Fibroblast of mammary gland (primary cell): ENCODE results near the gene FAM184A.

ENCODE experiments used
- DNase-seq: peaks from one replicate; pipeline ENCODE4 v3.0.0-alpha.2; 2010; ENCODE audit warnings: low read depth
- H3K4me3 ChIP-seq: 2 replicates; pipeline ENCODE4 v1.5.1; 2011; ENCODE audit warnings: low read depth, mild to moderate bottlenecking, low read length, moderate library complexity; ENCODE audit not compliant: control insufficient read depth
- TF ChIP-seq, protein P1 (sequence below): conservative IDR thresholded peaks from 2 replicates; pipeline ENCODE4 v1.5.1; 2011; ENCODE audit warnings: low read depth, low read length, inconsistent platforms; ENCODE audit not compliant: control insufficient read depth, insufficient read depth

Gene FAM184A

DNA sequence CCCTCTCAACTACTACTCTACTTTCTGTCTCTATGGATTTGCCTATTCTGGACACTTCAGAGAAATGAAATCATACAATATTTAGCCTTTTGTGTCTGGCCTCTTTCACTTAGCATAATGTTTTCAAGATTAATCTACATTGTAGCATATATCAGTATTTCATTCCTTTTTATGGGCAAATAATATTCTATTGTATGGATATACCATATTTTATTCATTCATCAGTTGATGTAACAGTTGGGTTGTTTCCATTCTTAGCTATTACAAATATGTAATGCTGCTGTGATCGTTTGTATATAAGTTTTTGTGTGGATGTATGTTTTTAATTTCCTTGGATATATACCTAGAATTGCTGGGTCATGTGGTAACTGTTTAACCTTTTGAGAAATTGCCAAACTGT is 23.4 kb downstream of the FAM184A start:
- TF ChIP-seq, protein P1, sequence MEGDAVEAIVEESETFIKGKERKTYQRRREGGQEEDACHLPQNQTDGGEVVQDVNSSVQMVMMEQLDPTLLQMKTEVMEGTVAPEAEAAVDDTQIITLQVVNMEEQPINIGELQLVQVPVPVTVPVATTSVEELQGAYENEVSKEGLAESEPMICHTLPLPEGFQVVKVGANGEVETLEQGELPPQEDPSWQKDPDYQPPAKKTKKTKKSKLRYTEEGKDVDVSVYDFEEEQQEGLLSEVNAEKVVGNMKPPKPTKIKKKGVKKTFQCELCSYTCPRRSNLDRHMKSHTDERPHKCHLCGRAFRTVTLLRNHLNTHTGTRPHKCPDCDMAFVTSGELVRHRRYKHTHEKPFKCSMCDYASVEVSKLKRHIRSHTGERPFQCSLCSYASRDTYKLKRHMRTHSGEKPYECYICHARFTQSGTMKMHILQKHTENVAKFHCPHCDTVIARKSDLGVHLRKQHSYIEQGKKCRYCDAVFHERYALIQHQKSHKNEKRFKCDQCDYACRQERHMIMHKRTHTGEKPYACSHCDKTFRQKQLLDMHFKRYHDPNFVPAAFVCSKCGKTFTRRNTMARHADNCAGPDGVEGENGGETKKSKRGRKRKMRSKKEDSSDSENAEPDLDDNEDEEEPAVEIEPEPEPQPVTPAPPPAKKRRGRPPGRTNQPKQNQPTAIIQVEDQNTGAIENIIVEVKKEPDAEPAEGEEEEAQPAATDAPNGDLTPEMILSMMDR = no peak
- DNase-seq = no peak
- H3K4me3 ChIP-seq = no peak overlapping the region

DNA sequence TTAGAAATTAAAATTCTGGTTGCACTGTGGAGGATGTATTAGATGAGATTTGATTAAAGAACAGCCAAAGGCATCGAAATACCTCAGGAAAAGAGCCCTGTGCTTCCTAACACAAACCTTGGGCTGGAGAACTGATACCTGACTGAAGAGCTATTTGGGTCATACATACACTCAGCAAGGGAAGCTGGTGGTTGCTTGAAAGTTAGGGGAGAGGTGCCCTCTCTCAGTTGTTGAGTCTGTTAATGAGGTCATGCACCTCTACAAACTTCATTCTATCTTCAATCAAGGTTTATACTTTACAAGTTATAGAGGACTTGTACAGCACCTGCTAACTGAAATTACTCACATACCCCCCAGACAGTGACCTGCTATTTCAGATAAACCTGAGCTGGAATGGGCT is 25.5 kb downstream of the FAM184A start:
- H3K4me3 ChIP-seq = no peak overlapping the region
- DNase-seq = no peak

DNA sequence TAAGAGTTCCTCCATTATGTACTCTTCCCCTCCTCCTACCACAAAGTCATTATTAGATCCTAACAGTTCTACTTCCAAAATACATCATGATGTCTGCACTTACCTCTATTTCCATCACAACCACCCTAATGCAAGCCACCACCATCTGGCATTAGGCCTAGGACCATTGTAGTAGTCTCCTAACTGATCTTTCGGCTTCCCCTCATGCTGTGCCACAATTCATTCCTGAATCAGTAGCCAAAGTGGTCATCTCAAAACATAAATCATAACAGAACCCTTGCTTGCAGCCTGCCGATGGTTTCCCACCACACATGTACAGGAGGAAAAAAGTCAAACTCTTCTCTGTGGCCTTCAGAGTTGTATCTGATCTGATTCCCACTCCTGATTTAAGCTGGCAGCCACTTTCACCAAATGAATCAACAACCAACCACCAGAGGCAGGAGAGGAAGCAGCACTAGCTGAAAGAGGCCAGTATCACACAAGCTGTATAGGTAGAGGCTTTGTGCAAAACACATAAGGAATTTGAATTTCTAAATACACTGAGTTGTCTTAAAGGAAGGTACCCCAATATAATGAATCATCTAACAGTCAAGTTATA is 26.1 kb downstream of the FAM184A start:
- no peak for DNase-seq
- no peak overlapping the region for H3K4me3 ChIP-seq
- TF ChIP-seq, protein P1 = no peak

More for the DNA sequence above, 25.5 kb downstream of the FAM184A start:
- TF ChIP-seq, protein P1 = no peak

DNA sequence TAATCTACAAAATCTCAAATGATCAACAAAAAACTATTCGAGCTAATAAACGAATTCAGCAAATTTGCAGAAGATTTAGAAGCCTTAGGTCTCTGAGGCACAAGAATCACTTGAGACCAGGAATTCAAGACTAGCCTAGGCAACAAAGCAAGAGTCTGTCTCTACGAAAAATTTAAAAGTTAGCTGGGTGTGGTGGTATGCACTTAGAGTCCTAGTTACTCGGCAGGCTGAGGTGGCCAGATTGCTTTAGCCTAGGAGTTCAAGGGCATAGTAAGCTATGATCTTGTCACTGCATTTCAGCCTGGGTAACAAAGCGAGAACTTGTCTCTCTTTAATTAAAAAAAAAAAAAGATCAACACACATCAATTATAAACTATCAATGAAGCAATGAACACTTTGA is 34.2 kb downstream of the FAM184A start:
- TF ChIP-seq, protein P1 = no peak
- H3K4me3 ChIP-seq = no peak overlapping the region
- no peak for DNase-seq

DNA sequence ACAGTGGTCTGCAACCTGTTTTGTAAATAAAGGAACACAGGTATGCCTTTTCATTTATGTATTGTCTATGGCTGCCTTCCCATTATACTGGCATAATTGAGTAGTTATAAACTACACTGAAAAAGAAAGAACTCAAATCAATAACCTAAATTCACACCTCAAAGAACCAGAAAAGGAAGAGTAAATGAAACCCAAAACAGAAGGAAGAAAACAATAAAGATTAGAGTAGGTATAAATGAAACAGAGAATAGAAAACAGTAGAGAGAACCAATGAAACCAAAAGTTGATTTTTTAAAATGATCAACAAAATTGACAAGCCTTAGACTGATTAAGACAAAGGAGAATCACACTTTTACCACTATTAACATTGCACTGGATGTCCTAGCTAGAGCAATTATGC is 34.7 kb downstream of the FAM184A start:
- TF ChIP-seq, protein P1 = no peak
- DNase-seq = no peak
- no peak overlapping the region for H3K4me3 ChIP-seq

DNA sequence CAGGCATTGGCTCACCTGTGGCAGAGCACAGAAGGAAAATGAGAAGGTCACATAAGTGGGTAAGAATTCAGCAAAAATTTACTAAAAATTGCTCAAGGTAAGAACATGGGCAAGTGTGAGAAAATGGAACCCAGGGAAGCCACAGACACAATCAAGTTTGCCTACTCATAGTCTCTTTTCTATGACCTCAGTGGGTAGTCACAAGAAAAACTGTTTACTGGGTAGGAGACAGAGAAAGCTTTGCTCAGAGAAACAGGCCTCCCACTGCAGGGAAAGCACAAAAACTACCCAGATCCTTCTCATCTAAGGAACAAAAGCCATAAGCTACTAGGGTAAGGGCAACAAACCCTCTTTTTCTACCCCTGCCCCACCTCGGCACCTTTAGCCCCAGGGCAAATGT is 35.2 kb downstream of the FAM184A start:
- TF ChIP-seq, protein P1 = no peak
- DNase-seq = no peak
- no peak overlapping the region for H3K4me3 ChIP-seq

DNA sequence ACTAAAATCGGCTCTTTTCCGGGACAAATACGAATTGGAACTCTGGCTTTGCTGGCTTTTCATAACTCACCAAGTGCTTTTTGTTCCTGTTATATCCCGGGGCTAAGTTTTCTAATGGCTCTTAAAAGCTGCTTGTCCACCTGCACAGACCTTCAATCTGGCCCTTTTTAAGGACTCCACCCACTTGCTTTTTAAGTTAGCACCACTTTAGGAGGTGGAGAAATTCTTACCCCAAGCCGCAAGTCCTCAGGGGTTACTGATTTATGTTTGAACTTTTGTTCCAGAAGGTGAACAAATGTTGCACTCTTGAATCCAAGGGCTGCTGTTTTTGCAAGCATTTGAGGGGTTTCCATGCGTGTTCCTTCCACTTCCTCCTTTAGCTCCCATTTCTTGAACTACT is 37.8 kb downstream of the FAM184A start:
- no peak overlapping the region for H3K4me3 ChIP-seq
- TF ChIP-seq, protein P1 = no peak
- DNase-seq = no peak
